Hindlimb muscle (tissue), 1 donor: ENCODE measurements around the gene BACH2. TPM values are rescaled to one million over a fixed set of nuclear protein-coding genes. Genes with fewer than 3 reads are reported as not detected.
"Not testable (repeated sequence)": the region's sequence is repeated elsewhere in the genome, so short reads cannot be mapped to it uniquely, and the experiment has no call there.

Experiments
- DNase-seq: peaks from one replicate; pipeline ENCODE4 v3.0.0-alpha.2; 2013
- polyA plus RNA-seq: library from polyadenylated mRNA; unstranded; fragments of 120-200 nt; gene quantifications from one replicate; pipeline ENCODE4 v1.2.1, GENCODE V29; 2013; ENCODE audit not compliant: insufficient read length

BACH2 gene
- polyA plus RNA-seq, 1 donor: 6.0 TPM

GRCh38 chr6:90121982-90122381 is 174.7 kb downstream of the BACH2 start:
- no peak for DNase-seq

- DNase-seq: no peak
These were observed 176.3 kb downstream of the BACH2 start for GRCh38 chr6:90120327-90120726.

- no peak for DNase-seq
These were observed 177.0 kb downstream of the BACH2 start for GRCh38 chr6:90119618-90120017.

GRCh38 chr6:90118581-90118980 is 178.1 kb downstream of the BACH2 start:
- no peak for DNase-seq

- DNase-seq: no peak
These were observed 178.6 kb downstream of the BACH2 start for GRCh38 chr6:90118069-90118468.

GRCh38 chr6:90116126-90116525 is 180.5 kb downstream of the BACH2 start:
- DNase-seq: not testable (repeated sequence)

GRCh38 chr6:90113389-90113788 is 183.3 kb downstream of the BACH2 start:
- DNase-seq: no peak

- no peak for DNase-seq
These were observed 185.3 kb downstream of the BACH2 start for GRCh38 chr6:90111387-90111786.

- DNase-seq: no peak
These were observed 185.7 kb downstream of the BACH2 start for GRCh38 chr6:90110971-90111370.

GRCh38 chr6:90109141-90109540 is 187.5 kb downstream of the BACH2 start:
- DNase-seq: no peak

- DNase-seq: no peak
These were observed 188.8 kb downstream of the BACH2 start for GRCh38 chr6:90107771-90108282.

GRCh38 chr6:90107371-90107770 is 189.3 kb downstream of the BACH2 start:
- no peak for DNase-seq

GRCh38 chr6:90106449-90106848 is 190.2 kb downstream of the BACH2 start:
- no peak for DNase-seq

- DNase-seq: no peak
These were observed 191.0 kb downstream of the BACH2 start for GRCh38 chr6:90105506-90106170.

GRCh38 chr6:90103056-90103800 is 193.4 kb downstream of the BACH2 start:
- no peak for DNase-seq

- DNase-seq: no peak
These were observed 195.2 kb downstream of the BACH2 start for GRCh38 chr6:90101403-90101802.

GRCh38 chr6:90100059-90100665 is 196.5 kb downstream of the BACH2 start:
- DNase-seq: no peak

GRCh38 chr6:90098627-90099026 is 198.0 kb downstream of the BACH2 start:
- DNase-seq: peak; percentile 24

GRCh38 chr6:90098001-90098531 is 198.6 kb downstream of the BACH2 start:
- DNase-seq: peak; percentile 58

GRCh38 chr6:90097356-90097755 is 199.3 kb downstream of the BACH2 start:
- no peak for DNase-seq

- DNase-seq: no peak
These were observed 199.8 kb downstream of the BACH2 start for GRCh38 chr6:90096818-90097217.

GRCh38 chr6:90095788-90096187 is 200.9 kb downstream of the BACH2 start:
- DNase-seq: no peak

GRCh38 chr6:90095145-90095544 is 201.5 kb downstream of the BACH2 start:
- DNase-seq: no peak
